GM12872 (cell line): Measurements from ENCODE around the gene NDE1.

ENCODE experiments used
- TF ChIP-seq, protein P1 (sequence below): IDR thresholded peaks from 3 replicates; pipeline ENCODE4 v1.5.1; 2011; ENCODE audit warnings: low read depth, mild to moderate bottlenecking, low read length, moderate library complexity; ENCODE audit not compliant: insufficient read depth

The NDE1 gene

DNA sequence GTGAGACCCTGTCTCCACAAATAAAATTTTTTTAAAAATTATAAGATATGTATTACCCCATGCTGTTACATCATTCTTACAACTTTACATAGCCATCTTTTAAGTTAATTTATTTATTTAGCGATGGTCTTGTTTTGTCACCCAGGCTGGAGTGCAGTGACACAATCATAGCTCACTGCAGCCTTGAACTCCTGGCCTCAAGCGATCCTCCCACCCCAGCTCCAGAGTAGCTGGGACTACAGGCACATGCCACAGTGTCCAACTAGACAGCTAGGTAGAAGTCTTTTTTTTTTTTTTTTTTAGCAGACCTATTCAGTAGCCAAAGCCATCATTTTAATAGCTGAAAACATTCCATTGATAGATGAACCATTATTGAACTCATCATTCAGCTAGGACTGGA lies 92.7 kb downstream of the NDE1 start:
- TF ChIP-seq, protein P1, sequence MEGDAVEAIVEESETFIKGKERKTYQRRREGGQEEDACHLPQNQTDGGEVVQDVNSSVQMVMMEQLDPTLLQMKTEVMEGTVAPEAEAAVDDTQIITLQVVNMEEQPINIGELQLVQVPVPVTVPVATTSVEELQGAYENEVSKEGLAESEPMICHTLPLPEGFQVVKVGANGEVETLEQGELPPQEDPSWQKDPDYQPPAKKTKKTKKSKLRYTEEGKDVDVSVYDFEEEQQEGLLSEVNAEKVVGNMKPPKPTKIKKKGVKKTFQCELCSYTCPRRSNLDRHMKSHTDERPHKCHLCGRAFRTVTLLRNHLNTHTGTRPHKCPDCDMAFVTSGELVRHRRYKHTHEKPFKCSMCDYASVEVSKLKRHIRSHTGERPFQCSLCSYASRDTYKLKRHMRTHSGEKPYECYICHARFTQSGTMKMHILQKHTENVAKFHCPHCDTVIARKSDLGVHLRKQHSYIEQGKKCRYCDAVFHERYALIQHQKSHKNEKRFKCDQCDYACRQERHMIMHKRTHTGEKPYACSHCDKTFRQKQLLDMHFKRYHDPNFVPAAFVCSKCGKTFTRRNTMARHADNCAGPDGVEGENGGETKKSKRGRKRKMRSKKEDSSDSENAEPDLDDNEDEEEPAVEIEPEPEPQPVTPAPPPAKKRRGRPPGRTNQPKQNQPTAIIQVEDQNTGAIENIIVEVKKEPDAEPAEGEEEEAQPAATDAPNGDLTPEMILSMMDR, result no peak

DNA sequence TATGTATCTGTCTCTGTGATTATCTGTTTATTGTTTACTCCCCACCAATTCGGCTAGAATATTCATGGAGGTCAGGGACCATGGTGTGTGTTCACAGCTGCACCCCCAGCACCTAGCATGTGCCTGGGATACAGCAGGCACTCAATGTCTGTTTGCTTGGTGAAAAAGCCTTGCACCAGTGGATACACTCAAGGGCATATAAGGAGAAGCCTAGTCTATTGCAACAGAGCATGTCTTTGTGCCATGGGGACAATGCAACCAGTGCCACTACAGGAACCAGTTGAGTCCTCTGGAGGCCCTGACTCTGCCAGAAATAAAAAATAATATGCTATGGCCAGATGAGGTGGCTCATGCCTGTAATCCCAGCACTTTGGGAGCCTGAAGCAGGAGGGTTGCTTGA lies 93.6 kb downstream of the NDE1 start:
- TF ChIP-seq, protein P1, result no peak

DNA sequence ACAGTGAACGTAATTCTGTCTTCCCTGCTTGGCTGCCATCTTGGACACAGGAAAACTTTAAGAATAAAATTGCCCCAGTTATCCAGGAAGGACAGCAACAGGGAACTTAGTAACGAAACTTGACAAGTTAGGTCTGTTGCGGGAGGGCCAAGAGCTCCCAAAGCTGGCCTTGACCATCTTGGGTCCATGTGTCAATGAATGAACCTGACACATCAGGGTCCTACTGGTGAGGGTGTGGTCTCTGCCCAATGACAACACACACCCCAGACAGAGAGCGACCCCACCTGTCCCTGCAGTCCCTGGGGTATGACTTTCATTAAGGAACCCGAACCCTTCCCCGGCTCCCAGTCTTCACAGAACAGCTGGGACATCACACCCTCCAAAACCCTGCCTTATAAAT lies 96.3 kb downstream of the NDE1 start:
- TF ChIP-seq, protein P1, result no peak

DNA sequence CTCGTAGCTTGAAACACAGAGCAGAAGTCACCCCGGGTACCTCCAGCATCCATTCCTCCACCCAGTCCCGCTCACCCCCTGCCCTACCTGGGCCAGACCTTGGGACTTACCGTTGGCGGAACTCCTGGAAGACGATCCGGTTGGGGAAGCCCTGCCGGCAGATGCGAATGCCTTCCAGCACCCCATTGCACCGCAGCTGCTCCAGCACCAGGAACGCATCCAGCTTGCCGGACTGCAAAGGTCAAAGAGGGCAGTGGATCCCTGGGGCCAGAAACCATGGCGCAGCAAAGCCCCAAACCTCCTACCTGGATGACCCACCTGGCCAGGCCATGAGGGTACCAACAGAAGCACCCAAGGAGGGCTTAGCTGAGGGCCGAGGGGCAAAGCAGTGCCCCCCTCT lies 97.9 kb downstream of the NDE1 start:
- TF ChIP-seq, protein P1, result no peak

DNA sequence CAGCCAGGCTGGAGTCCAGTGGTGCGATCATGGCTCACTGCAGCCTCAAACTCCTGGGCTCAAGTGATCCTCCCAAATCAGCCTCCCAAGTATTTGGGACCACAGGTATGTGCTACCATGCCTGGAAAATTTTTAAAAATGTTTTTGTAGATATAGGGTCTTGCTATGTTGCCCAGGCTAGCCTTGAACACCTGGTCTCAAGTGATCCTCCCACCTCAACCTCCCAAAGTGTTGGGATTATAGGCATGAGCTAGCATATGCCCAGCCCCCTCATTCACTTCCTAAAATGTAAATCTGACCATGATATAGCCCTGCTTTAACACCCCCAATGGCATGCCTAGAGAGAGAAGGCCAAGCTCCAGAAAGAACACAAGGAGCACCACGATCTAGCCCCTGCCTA lies 98.6 kb downstream of the NDE1 start:
- TF ChIP-seq, protein P1, result no peak

DNA sequence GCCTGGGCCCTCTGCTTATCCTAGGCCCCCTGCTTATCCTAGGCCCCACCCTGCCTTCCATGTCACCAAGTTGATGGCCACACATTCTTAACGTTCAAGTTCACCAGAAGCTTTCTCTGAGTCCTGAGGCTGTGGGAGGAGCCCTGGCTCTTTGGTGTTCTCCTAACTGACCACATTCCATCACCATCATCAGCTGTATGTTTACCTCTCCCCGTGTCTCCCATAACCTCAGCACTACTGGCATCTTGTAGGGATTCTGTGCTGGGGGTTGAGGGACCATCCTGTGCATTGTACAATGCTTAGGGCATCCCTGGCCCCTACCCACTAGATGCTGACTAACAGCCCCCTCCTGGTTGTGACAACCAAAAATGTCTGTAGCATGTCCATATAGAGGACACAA lies 99.3 kb downstream of the NDE1 start:
- TF ChIP-seq, protein P1, result no peak

DNA sequence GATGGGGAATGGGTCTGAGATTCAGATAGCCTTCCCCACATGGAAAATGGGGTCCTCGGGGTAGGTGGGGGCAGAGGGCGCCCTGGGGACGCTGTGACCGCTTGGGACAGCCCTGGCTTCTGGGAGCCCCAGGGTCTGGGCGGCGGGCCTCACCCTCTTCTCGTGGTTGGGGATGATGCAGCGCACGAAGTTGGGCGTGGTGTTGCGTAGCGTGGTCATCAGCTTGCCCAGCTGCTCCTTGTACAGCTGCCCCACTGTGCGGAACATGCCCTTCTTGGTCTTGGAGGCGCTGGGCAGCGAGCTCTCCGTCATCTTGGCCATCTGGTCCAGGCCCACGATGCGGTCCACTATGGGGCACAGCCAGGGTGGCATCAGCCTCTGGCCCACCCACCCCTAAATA lies 99.9 kb downstream of the NDE1 start:
- TF ChIP-seq, protein P1, result no peak

DNA sequence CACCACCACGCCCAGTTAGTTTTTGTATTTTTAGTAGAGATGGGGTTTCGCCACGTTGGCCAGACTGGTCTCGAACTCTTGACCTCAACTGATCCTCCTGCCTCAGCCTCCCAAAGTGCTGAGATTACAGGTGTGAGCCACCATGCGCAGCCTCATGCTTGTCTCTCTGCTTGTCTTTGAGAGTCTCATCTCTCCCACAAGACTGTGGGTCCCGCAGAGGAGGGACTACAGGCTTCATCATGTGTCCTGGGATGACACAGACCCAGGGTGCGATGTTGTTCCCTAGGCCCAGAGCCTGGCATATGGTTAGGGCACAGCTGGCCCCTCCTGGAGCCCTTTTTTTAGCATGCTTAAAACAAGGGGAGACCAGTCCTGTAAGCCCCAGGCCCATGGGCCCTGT lies 101.9 kb downstream of the NDE1 start:
- TF ChIP-seq, protein P1, result no peak
